H9 (cell line): ENCODE data around the gene COL4A1. TPM values are rescaled to one million over a fixed set of nuclear protein-coding genes. Genes with fewer than 3 reads are reported as not detected.
A peak's percentile ranks its signal among the peaks of the same experiment; 100 is the strongest.

ENCODE experiments used
- DNase-seq: peaks from one replicate; pipeline ENCODE4 v3.0.0-alpha.2; 2017
- H2AFZ ChIP-seq: one replicate; pipeline ENCODE4 v1.6.1; 2013; ENCODE audit warnings: mild to moderate bottlenecking, low read length, control low read depth, moderate library complexity
- H2AK5ac ChIP-seq: 2 replicates; pipeline ENCODE4 v1.6.1; 2013; ENCODE audit warnings: low read length, control low read depth, mixed read lengths; ENCODE audit not compliant: insufficient read length
- H2BK120ac ChIP-seq: one replicate; pipeline ENCODE4 v1.6.1; 2013; ENCODE audit warnings: low read depth, mild to moderate bottlenecking, low read length, control low read depth, inconsistent platforms; ENCODE audit not compliant: poor library complexity, severe bottlenecking
- H2BK12ac ChIP-seq: 2 replicates; pipeline ENCODE4 v1.6.1; 2013; ENCODE audit warnings: low read length, control low read depth, mixed read lengths, low read depth; ENCODE audit not compliant: insufficient read length
- H2BK15ac ChIP-seq: 2 replicates; pipeline ENCODE4 v1.6.1; 2013; ENCODE audit warnings: low read depth, low read length, control low read depth
- H2BK20ac ChIP-seq: one replicate; pipeline ENCODE4 v1.6.1; 2013; ENCODE audit warnings: low read depth, mild to moderate bottlenecking, low read length, control low read depth, inconsistent platforms; ENCODE audit not compliant: poor library complexity, severe bottlenecking
- H2BK5ac ChIP-seq: 2 replicates; pipeline ENCODE4 v1.6.1; 2013; ENCODE audit warnings: low read length, control low read depth, mixed read lengths; ENCODE audit not compliant: insufficient read length
- H3K14ac ChIP-seq: 2 replicates; pipeline ENCODE4 v1.6.1; 2013; ENCODE audit warnings: low read length, control low read depth; ENCODE audit not compliant: insufficient read depth
- H3K18ac ChIP-seq: 2 replicates; pipeline ENCODE4 v1.6.1; 2013; ENCODE audit warnings: low read depth, mild to moderate bottlenecking, mixed read lengths, low read length, control low read depth; ENCODE audit not compliant: insufficient read length
- H3K23ac ChIP-seq: 2 replicates; pipeline ENCODE4 v1.6.1; 2013; ENCODE audit warnings: low read length, control low read depth, mixed read lengths, low read depth; ENCODE audit not compliant: insufficient read length
- H3K23me2 ChIP-seq: 2 replicates; pipeline ENCODE4 v1.6.1; 2013; ENCODE audit warnings: low read depth, mild to moderate bottlenecking, mixed read lengths, low read length, control low read depth; ENCODE audit not compliant: insufficient read length, poor library complexity, severe bottlenecking
- H3K27ac ChIP-seq: 2 replicates; pipeline ENCODE4 v1.5.1; 2013; ENCODE audit warnings: low read length, control low read depth, mixed read lengths, low read depth; ENCODE audit not compliant: insufficient read length
- H3K27me3 ChIP-seq: 2 replicates; pipeline ENCODE4 v1.6.1; 2013; ENCODE audit warnings: low read length, control low read depth, inconsistent platforms; ENCODE audit not compliant: insufficient read depth
- H3K4ac ChIP-seq: 2 replicates; pipeline ENCODE4 v1.6.1; 2013; ENCODE audit warnings: low read depth, mild to moderate bottlenecking, control low read depth, inconsistent platforms, low read length, moderate library complexity
- H3K4me1 ChIP-seq: 2 replicates; pipeline ENCODE4 v1.6.1; 2013; ENCODE audit warnings: low read length, control low read depth, inconsistent platforms; ENCODE audit not compliant: insufficient read depth
- H3K4me2 ChIP-seq: 2 replicates; pipeline ENCODE4 v1.6.1; 2013; ENCODE audit warnings: low read length, control low read depth, mixed read lengths; ENCODE audit not compliant: insufficient read length, insufficient read depth
- H3K56ac ChIP-seq: 2 replicates; pipeline ENCODE4 v1.6.1; 2013; ENCODE audit warnings: low read depth, mild to moderate bottlenecking, mixed read lengths, low read length, control low read depth; ENCODE audit not compliant: insufficient read length
- H3K79me1 ChIP-seq: 2 replicates; pipeline ENCODE4 v1.6.1; 2013; ENCODE audit warnings: low read depth, mild to moderate bottlenecking, moderate library complexity, low read length, control low read depth, inconsistent platforms; ENCODE audit not compliant: insufficient read depth, poor library complexity, severe bottlenecking
- H3K79me2 ChIP-seq: 2 replicates; pipeline ENCODE4 v1.6.1; 2013; ENCODE audit warnings: low read length, control low read depth, inconsistent platforms; ENCODE audit not compliant: insufficient read depth
- H3K9ac ChIP-seq: 2 replicates; pipeline ENCODE4 v1.6.1; 2013; ENCODE audit warnings: low read length, control low read depth, mixed read lengths; ENCODE audit not compliant: insufficient read length; ENCODE audit errors: extremely low read depth
- H3K9me3 ChIP-seq: one replicate; pipeline ENCODE4 v1.6.1; 2013; ENCODE audit warnings: low read depth, low read length, inconsistent platforms; ENCODE audit not compliant: control insufficient read depth
- H3T11ph ChIP-seq: one replicate; pipeline ENCODE4 v1.6.1; 2013; ENCODE audit warnings: mild to moderate bottlenecking, low read length, control low read depth, inconsistent platforms
- H4K20me1 ChIP-seq: one replicate; pipeline ENCODE4 v1.6.1; 2013; ENCODE audit not compliant: control insufficient read depth, insufficient read length, insufficient read depth
- H4K5ac ChIP-seq: 2 replicates; pipeline ENCODE4 v1.6.1; 2013; ENCODE audit warnings: low read depth, mild to moderate bottlenecking, mixed read lengths, low read length, control low read depth; ENCODE audit not compliant: insufficient read length
- H4K8ac ChIP-seq: replicated peaks from 2 replicates; pipeline ENCODE4 v1.6.1; 2013; ENCODE audit warnings: low read length, control low read depth, mixed read lengths, low read depth; ENCODE audit not compliant: insufficient read length
- H4K91ac ChIP-seq: 2 replicates; pipeline ENCODE4 v1.6.1; 2013; ENCODE audit warnings: low read depth, mild to moderate bottlenecking, moderate library complexity, mixed read lengths, low read length, control low read depth; ENCODE audit not compliant: insufficient read length
- H3K27ac Mint-ChIP-seq, 3 experiments: 2 replicates in 2 of 3; 3 replicates in 1 of 3; pipeline ENCODE4 v1.8.0; 2020 to 2021; ENCODE audit warnings: mixed read lengths in 3 of 3, mild to moderate bottlenecking in 1 of 3, moderate library complexity in 1 of 3
- H3K27me3 Mint-ChIP-seq: 2 replicates; pipeline ENCODE4 v1.8.0; 2021; ENCODE audit warnings: low read depth, mild to moderate bottlenecking, moderate library complexity, mixed read lengths
- H3K36me3 Mint-ChIP-seq, 3 experiments: 2 replicates in 2 of 3; 3 replicates in 1 of 3; pipeline ENCODE4 v1.8.0; 2020 to 2021; ENCODE audit warnings: low read depth in 3 of 3, mixed read lengths in 3 of 3; ENCODE audit not compliant: insufficient read depth in 1 of 3
- H3K4me1 Mint-ChIP-seq, 2 experiments: 2 replicates each; pipeline ENCODE4 v1.8.0; 2020; ENCODE audit warnings: mixed read lengths in 2 of 2
- H3K4me3 Mint-ChIP-seq, 2 experiments: 2 replicates in 1 of 2; 3 replicates in 1 of 2; pipeline ENCODE4 v1.8.0; 2020 to 2021; ENCODE audit warnings: mild to moderate bottlenecking in 2 of 2, mixed read lengths in 2 of 2, moderate library complexity in 1 of 2
- H3K9me3 Mint-ChIP-seq, 2 experiments: 2 replicates in 1 of 2; 3 replicates in 1 of 2; pipeline ENCODE4 v1.8.0; 2020; ENCODE audit warnings: mild to moderate bottlenecking in 2 of 2, mixed read lengths in 2 of 2, moderate library complexity in 1 of 2
- WGBS: extraction: QIAGEN DNeasy Blood & Tissue Kit; methylation state at CpG from one replicate; pipeline ENCODE4 v1.1.7; 2013; ENCODE audit warnings: missing lambda C conversion rate, low lambda C conversion rate, mixed read lengths; ENCODE audit not compliant: insufficient read length; ENCODE audit errors: extremely low coverage; 5-methylcytosine and 5-hydroxymethylcytosine counted together
- total RNA-seq: library from RNA; stranded (reverse); gene quantifications from 2 replicates; pipeline ENCODE4 v1.2.1, GENCODE V29; 2021
- TF ChIP-seq, protein P1 (sequence below): fragments of 200-600 bp; sonication (generic); conservative IDR thresholded peaks from 3 replicates; pipeline ENCODE4 v1.8.0; 2021; ENCODE audit warnings: antibody characterized with exemption, mild to moderate bottlenecking

COL4A1 gene
- total RNA-seq, 1 experiment from 2014 or later: 73.1 TPM

DNA sequence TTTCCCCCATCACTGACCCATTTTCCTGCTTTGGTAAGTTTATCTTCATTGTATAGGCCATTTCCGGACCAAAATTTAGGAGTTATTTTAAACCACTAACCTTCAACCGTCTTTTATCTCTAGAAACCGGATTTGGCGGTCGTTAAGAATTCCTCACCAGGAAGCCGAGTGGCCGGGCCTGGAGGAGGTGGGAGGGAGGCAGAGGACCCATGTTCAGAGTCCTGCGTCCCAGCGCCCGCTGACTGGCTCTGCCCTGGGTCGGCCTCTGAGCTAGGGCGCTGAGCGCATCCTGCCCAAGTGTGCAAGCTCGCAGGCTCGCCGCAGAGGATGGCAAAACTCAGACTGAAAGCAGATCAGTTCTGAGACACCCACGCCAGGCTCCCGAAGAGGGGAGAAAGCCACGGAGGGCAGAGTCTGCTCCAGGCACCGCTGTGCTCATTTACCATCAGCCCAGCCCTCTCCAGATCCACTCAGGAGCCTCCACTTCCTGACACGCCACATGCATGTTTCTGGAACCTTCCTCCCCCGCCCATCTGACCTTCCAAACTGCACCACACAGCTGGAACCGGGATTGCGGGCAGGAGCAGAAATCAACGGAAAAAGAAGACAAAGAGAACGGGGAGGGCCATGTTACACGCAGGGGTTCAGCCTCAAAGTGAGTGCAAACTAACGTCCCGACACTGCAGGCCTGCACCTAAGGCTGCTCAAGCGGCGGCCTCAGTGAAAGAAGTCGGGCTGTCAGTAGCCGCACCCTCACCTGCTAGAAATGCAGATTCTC is 8.3 kb downstream of the COL4A1 start:
- Histone ChIP-seq H3K27me3 (no peaks in the 10 kb centered on the region), H4K5ac (no peak overlapping the region), H2BK20ac (no peak overlapping the region), H3K4me1 (no peaks in the 10 kb centered on the region; the same call in 1 of the 2 replicates), H3K27ac (no peak overlapping the region), H2AFZ (no peak overlapping the region), H3K18ac (peak overlapping the region; percentile 15), H3K79me2 (peaks cover 2% of the 10 kb centered on the region; the same call in 1 of the 2 replicates), H3K14ac (no peak overlapping the region), H3K9me3 (no peaks in the 10 kb centered on the region), H3K23me2 (no peaks in the 10 kb centered on the region), H2AK5ac (no peak overlapping the region), H2BK12ac (no peak overlapping the region), H2BK5ac (no peak overlapping the region), H3K56ac (no peak overlapping the region), H4K8ac (no peak overlapping the region), H2BK120ac (no peak overlapping the region), H4K20me1 (no peaks in the 10 kb centered on the region), H3K23ac (no peak overlapping the region), H3K4me2 (peak overlapping the region; percentile 9), H2BK15ac (no peak overlapping the region), H4K91ac (no peak overlapping the region), H3K9ac (no peak overlapping the region), H3K79me1 (no peaks in the 10 kb centered on the region), H3T11ph (no peak overlapping the region), H3K4ac (no peak overlapping the region)
- Mint-ChIP-seq H3K4me1 (peaks cover 31 to 38% of the 10 kb centered on the region in 2 experiments), H3K4me3 (peak overlapping the region in 1 of 2 experiments; percentile 43; a peak in 1 of 5 replicates), H3K36me3 (peaks cover 0 to 2% (median 2%) of the 10 kb centered on the region in 3 experiments; a peak in 4 of 7 replicates), H3K9me3 (no peaks in the 10 kb centered on the region), H3K27me3 (peaks cover 5% of the 10 kb centered on the region), H3K27ac (no peak overlapping the region; a peak in 2 of 7 replicates)
- TF ChIP-seq, protein P1, sequence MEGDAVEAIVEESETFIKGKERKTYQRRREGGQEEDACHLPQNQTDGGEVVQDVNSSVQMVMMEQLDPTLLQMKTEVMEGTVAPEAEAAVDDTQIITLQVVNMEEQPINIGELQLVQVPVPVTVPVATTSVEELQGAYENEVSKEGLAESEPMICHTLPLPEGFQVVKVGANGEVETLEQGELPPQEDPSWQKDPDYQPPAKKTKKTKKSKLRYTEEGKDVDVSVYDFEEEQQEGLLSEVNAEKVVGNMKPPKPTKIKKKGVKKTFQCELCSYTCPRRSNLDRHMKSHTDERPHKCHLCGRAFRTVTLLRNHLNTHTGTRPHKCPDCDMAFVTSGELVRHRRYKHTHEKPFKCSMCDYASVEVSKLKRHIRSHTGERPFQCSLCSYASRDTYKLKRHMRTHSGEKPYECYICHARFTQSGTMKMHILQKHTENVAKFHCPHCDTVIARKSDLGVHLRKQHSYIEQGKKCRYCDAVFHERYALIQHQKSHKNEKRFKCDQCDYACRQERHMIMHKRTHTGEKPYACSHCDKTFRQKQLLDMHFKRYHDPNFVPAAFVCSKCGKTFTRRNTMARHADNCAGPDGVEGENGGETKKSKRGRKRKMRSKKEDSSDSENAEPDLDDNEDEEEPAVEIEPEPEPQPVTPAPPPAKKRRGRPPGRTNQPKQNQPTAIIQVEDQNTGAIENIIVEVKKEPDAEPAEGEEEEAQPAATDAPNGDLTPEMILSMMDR: no peak
- no CpG with 5 or more reads among the region's 33 CpGs for WGBS
- peak; percentile 60 for DNase-seq
